MCF 10A (cell line): ENCODE measurements around the gene MTFR1L. TPM values are rescaled to one million over a fixed set of nuclear protein-coding genes. Genes with fewer than 3 reads are reported as not detected.

Experiments
- BruUV-seq: library from RNA; stranded (reverse); fragments of 400-500 nt; replicated peaks from 2 replicates; lab custom pipeline; 2021; lab: Mats Ljungman, UMichigan
- CTCF ChIA-PET: fragments of 300-600 bp; sonication (Branson Sonifier 250); formaldehyde crosslinking; extraction: SDS; loops from one replicate; lab custom pipeline; 2021; ENCODE audit warnings: antibody characterized with exemption, inconsistent platforms; lab: Yijun Ruan, JAX
- POLR2A ChIA-PET: fragments of 300-600, 350-650 bp; sonication (Branson Sonifier 250); formaldehyde crosslinking; extraction: SDS; loops from one replicate; lab custom pipeline; 2020; ENCODE audit warnings: antibody characterized with exemption, inconsistent platforms; lab: Yijun Ruan, JAX
- DNase-seq: peaks from one replicate; pipeline ENCODE4 v3.0.0-alpha.2; 2018; ENCODE audit not compliant: unreplicated experiment
- H3K27ac Mint-ChIP-seq: one replicate; pipeline ENCODE4 v1.8.0; 2022; ENCODE audit warnings: mild to moderate bottlenecking, low read depth, mixed read lengths; ENCODE audit not compliant: unreplicated experiment
- H3K27me3 Mint-ChIP-seq: one replicate; pipeline ENCODE4 v1.8.0; 2022; ENCODE audit warnings: mixed read lengths; ENCODE audit not compliant: insufficient read depth, unreplicated experiment
- H3K36me3 Mint-ChIP-seq: one replicate; pipeline ENCODE4 v1.8.0; 2022; ENCODE audit warnings: mild to moderate bottlenecking, moderate library complexity, mixed read lengths; ENCODE audit not compliant: insufficient read depth, unreplicated experiment
- H3K4me1 Mint-ChIP-seq: one replicate; pipeline ENCODE4 v1.8.0; 2022; ENCODE audit warnings: mixed read lengths; ENCODE audit not compliant: insufficient read depth, unreplicated experiment
- H3K4me3 Mint-ChIP-seq: one replicate; pipeline ENCODE4 v1.8.0; 2022; ENCODE audit warnings: mild to moderate bottlenecking, moderate library complexity, mixed read lengths; ENCODE audit not compliant: unreplicated experiment
- H3K9me3 Mint-ChIP-seq: one replicate; pipeline ENCODE4 v1.8.0; 2022; ENCODE audit warnings: mixed read lengths; ENCODE audit not compliant: unreplicated experiment
- CTCF ChIP-seq: fragments of 200-600 bp; IDR thresholded peaks from one replicate; pipeline ENCODE4 v1.8.0; 2022; ENCODE audit warnings: antibody characterized with exemption, mild to moderate bottlenecking; ENCODE audit not compliant: unreplicated experiment
- intact Hi-C: fragments of 100-400 bp; cut with micrococcal nuclease; formaldehyde crosslinking; loops from 2 replicates; pipeline ENCODE4 v1.14.1; 2022
- total RNA-seq: library from RNA; stranded (reverse); gene quantifications from 2 replicates; pipeline ENCODE4 v1.2.3, GENCODE V29; 2022

MTFR1L gene
- total RNA-seq, 1 experiment from 2014 or later, result 39.3 TPM

- DNase-seq, result no peak
- ChIA-PET POLR2A (interaction anchor here (0.9 to 3.2 kb wide), 6 partner anchors 9 to 24 kb away, joined by 3 to 15 read pairs (median 4); no protein-coding TSS in a partner anchor), CTCF (interaction anchor here (0.6 to 1.5 kb wide), 2 partner anchors 9 to 569 kb away, joined by 3 read pairs; no protein-coding TSS in a partner anchor)
- Mint-ChIP-seq H3K27ac (peak overlapping the region; percentile 14), H3K4me3 (no peak overlapping the region), H3K4me1 (peaks cover 17% of the 10 kb centered on the region), H3K9me3 (no peaks in the 10 kb centered on the region), H3K36me3 (no peaks in the 10 kb centered on the region), H3K27me3 (no peaks in the 10 kb centered on the region)
- intact Hi-C loops, result no loop called here
- BruUV-seq, result no TSS peak
- no peak for TF ChIP-seq CTCF
Measured at GRCh38 chr1:25848531-25848930, 28.8 kb downstream of the MTFR1L start.

GRCh38 chr1:25854554-25854953 lies 34.8 kb downstream of the MTFR1L start:
- Mint-ChIP-seq H3K4me3 (no peak overlapping the region), H3K27ac (peak overlapping the region; percentile 29), H3K4me1 (peaks cover 22% of the 10 kb centered on the region), H3K27me3 (no peaks in the 10 kb centered on the region), H3K36me3 (no peaks in the 10 kb centered on the region), H3K9me3 (no peaks in the 10 kb centered on the region)
- POLR2A ChIA-PET, result interaction anchor here (0.6 to 2.1 kb wide), 5 partner anchors 16 to 42 kb away, joined by 3 to 5 read pairs (median 5); no protein-coding TSS in a partner anchor
- DNase-seq, result peak; percentile 20
- intact Hi-C loops, result no loop called here
- CTCF ChIA-PET, result interaction anchor here (0.9 kb wide), 1 partner anchor 19 kb away, joined by 3 read pairs; no protein-coding TSS in a partner anchor
- TF ChIP-seq CTCF, result no peak
- BruUV-seq, result no TSS peak

GRCh38 chr1:25856856-25857255 lies 37.1 kb downstream of the MTFR1L start:
- H3K27ac Mint-ChIP-seq, result peak overlapping the region; percentile 33
- TF ChIP-seq CTCF, result no peak
- intact Hi-C loops, result no loop called here
- ChIA-PET CTCF (interaction anchor here (0.6 to 2.0 kb wide), 4 partner anchors 25 to 141 kb away, joined by 3 to 5 read pairs (median 4); partner anchors contain the start of gene PAFAH2), POLR2A (interaction anchor here (0.9 to 2.8 kb wide), 6 partner anchors 9 to 37 kb away, joined by 3 to 15 read pairs (median 6); partner anchors contain the start of gene MTFR1L)
- H3K4me3 Mint-ChIP-seq, result no peak overlapping the region
- peaks cover 23% of the 10 kb centered on the region for H3K4me1 Mint-ChIP-seq
- H3K27me3 Mint-ChIP-seq, result no peaks in the 10 kb centered on the region
- BruUV-seq, result TSS peak; percentile 14
- H3K9me3 Mint-ChIP-seq, result no peaks in the 10 kb centered on the region
- DNase-seq, result peak; percentile 80
- no peaks in the 10 kb centered on the region for H3K36me3 Mint-ChIP-seq

- peaks cover 23% of the 10 kb centered on the region for H3K4me1 Mint-ChIP-seq
- peak overlapping the region; percentile 97 for H3K4me3 Mint-ChIP-seq
- no peaks in the 10 kb centered on the region for H3K9me3 Mint-ChIP-seq
- no peaks in the 10 kb centered on the region for H3K36me3 Mint-ChIP-seq
- ChIA-PET POLR2A (interaction anchor here (0.6 to 2.8 kb wide), 13 partner anchors 8 to 139 kb away, joined by 3 to 15 read pairs (median 4); partner anchors contain the start of genes MTFR1L, PAFAH2 and PAQR7), CTCF (interaction anchor here (0.7 to 1.1 kb wide), 2 partner anchors 14 to 33 kb away, joined by 3 read pairs; no protein-coding TSS in a partner anchor)
- H3K27ac Mint-ChIP-seq, result peak overlapping the region; percentile 93
- intact Hi-C loops, result loop anchor here (1.0 to 2.0 kb wide), 2 partner anchors 32 to 38 kb away; no protein-coding TSS in a partner anchor
- DNase-seq, result peak; percentile 42
- TF ChIP-seq CTCF, result no peak
- BruUV-seq, result TSS peak; percentile 38
- H3K27me3 Mint-ChIP-seq, result no peaks in the 10 kb centered on the region
Measured at GRCh38 chr1:25858494-25858893, 38.7 kb downstream of the MTFR1L start.
